Activated naive CD4-positive, alpha-beta T cell treated with anti-CD3 and anti-CD28 coated beads, Interleukin-2, amount 10 ng/mL, durations not matched to agents 7 days and 5 days (primary cell): ENCODE results near the gene CBLN3.

Experiments used
- CTCF ChIA-PET: fragments of 350-600 bp; sonication (Branson Sonifier 250); formaldehyde crosslinking; loops from one replicate; lab custom pipeline; 2021; ENCODE audit warnings: antibody characterized with exemption; lab: Charles Lee
- DNase-seq: peaks from one replicate; pipeline ENCODE4 v3.0.0-alpha.2; 2020
- H3K27ac Mint-ChIP-seq: one replicate; pipeline ENCODE4 v1.8.0; 2021; ENCODE audit warnings: mild to moderate bottlenecking, moderate library complexity, mixed read lengths
- H3K27me3 Mint-ChIP-seq: one replicate; pipeline ENCODE4 v1.8.0; 2021; ENCODE audit warnings: mild to moderate bottlenecking, mixed read lengths
- H3K36me3 Mint-ChIP-seq: one replicate; pipeline ENCODE4 v1.8.0; 2021; ENCODE audit warnings: mixed read lengths
- H3K4me1 Mint-ChIP-seq: one replicate; pipeline ENCODE4 v1.8.0; 2021; ENCODE audit warnings: mixed read lengths
- H3K4me3 Mint-ChIP-seq: one replicate; pipeline ENCODE4 v1.8.0; 2021; ENCODE audit warnings: mild to moderate bottlenecking, moderate library complexity, mixed read lengths
- H3K9me3 Mint-ChIP-seq: one replicate; pipeline ENCODE4 v1.8.0; 2021; ENCODE audit warnings: mixed read lengths

The CBLN3 gene

GRCh38 chr14:24443053-24443665 lies 13.7 kb upstream of the CBLN3 start:
- H3K4me1 Mint-ChIP-seq, result peaks cover 48% of the 10 kb centered on the region

GRCh38 chr14:24442240-24443052 lies 13.0 kb upstream of the CBLN3 start, which contains the start of gene SDR39U1:
SDR39U1 (minus strand) TSS chr14:24442776; CDS start chr14:24442769, 7 bp downstream.
- Mint-ChIP-seq H3K4me1 (peaks cover 55% of the 10 kb centered on the region), H3K4me3 (peak within 1 kb of the TSS; percentile 97), H3K27ac (peak within 1 kb of the TSS; percentile 98), H3K27me3 (no peaks in the 10 kb centered on the region), H3K9me3 (no peaks in the 10 kb centered on the region), H3K36me3 (peaks cover 50% of the 10 kb centered on the region)
- CTCF ChIA-PET, result interaction anchor here (1.2 to 4.0 kb wide), 4 partner anchors 9 to 113 kb away, joined by 3 to 35 read pairs (median 12); partner anchors contain the start of gene KHNYN
- peak; percentile 98 for DNase-seq

More at GRCh38 chr14:24443053-24443665, 13.7 kb upstream of the CBLN3 start:
- DNase-seq, result no peak
- Mint-ChIP-seq H3K36me3 (peaks cover 46% of the 10 kb centered on the region), H3K27me3 (no peaks in the 10 kb centered on the region), H3K4me3 (peak overlapping the region; percentile 97), H3K27ac (peak overlapping the region; percentile 98), H3K9me3 (no peaks in the 10 kb centered on the region)
- CTCF ChIA-PET, result interaction anchor here (0.7 to 4.0 kb wide), 2 partner anchors 12 to 362 kb away, joined by 3 to 35 read pairs; partner anchors contain the start of gene KHNYN

GRCh38 chr14:24441904-24442239 lies 12.4 kb upstream of the CBLN3 start:
- H3K36me3 Mint-ChIP-seq, result peaks cover 51% of the 10 kb centered on the region
- H3K4me1 Mint-ChIP-seq, result peaks cover 60% of the 10 kb centered on the region

GRCh38 chr14:24441485-24441884 lies 12.0 kb upstream of the CBLN3 start:
- DNase-seq, result no peak
- peaks cover 55% of the 10 kb centered on the region for H3K36me3 Mint-ChIP-seq
- peak overlapping the region; percentile 97 for H3K4me3 Mint-ChIP-seq
- no peaks in the 10 kb centered on the region for H3K27me3 Mint-ChIP-seq
- peaks cover 64% of the 10 kb centered on the region for H3K4me1 Mint-ChIP-seq
- CTCF ChIA-PET, result interaction anchor here (1.2 to 4.0 kb wide), 5 partner anchors 8 to 112 kb away, joined by 3 to 35 read pairs (median 4); partner anchors contain the start of gene KHNYN
- H3K27ac Mint-ChIP-seq, result peak overlapping the region; percentile 98
- H3K9me3 Mint-ChIP-seq, result no peaks in the 10 kb centered on the region

More at GRCh38 chr14:24441904-24442239, 12.4 kb upstream of the CBLN3 start:
- Mint-ChIP-seq H3K4me3 (peak overlapping the region; percentile 97), H3K27me3 (no peaks in the 10 kb centered on the region), H3K27ac (peak overlapping the region; percentile 98), H3K9me3 (no peaks in the 10 kb centered on the region)
- DNase-seq, result no peak
- CTCF ChIA-PET, result interaction anchor here (1.2 to 4.0 kb wide), 5 partner anchors 9 to 113 kb away, joined by 3 to 35 read pairs (median 4); partner anchors contain the start of gene KHNYN

- no peaks in the 10 kb centered on the region for H3K27me3 Mint-ChIP-seq
- H3K27ac Mint-ChIP-seq, result peak overlapping the region; percentile 98
- peaks cover 57% of the 10 kb centered on the region for H3K36me3 Mint-ChIP-seq
- DNase-seq, result no peak
- H3K4me1 Mint-ChIP-seq, result peaks cover 70% of the 10 kb centered on the region
- CTCF ChIA-PET, result interaction anchor here (1.2 to 4.0 kb wide), 5 partner anchors 8 to 112 kb away, joined by 3 to 35 read pairs (median 4); partner anchors contain the start of gene KHNYN
- no peaks in the 10 kb centered on the region for H3K9me3 Mint-ChIP-seq
- peak overlapping the region; percentile 97 for H3K4me3 Mint-ChIP-seq
Observed at GRCh38 chr14:24440606-24441399, 11.3 kb upstream of the CBLN3 start.

- peaks cover 78% of the 10 kb centered on the region for H3K4me1 Mint-ChIP-seq
- peaks cover 64% of the 10 kb centered on the region for H3K36me3 Mint-ChIP-seq
- no peak for DNase-seq
- H3K27me3 Mint-ChIP-seq, result no peaks in the 10 kb centered on the region
- H3K9me3 Mint-ChIP-seq, result no peaks in the 10 kb centered on the region
- no peak overlapping the region for H3K4me3 Mint-ChIP-seq
- CTCF ChIA-PET, result interaction anchor here (3.9 to 4.0 kb wide), 2 partner anchors 9 to 107 kb away, joined by 20 to 35 read pairs; partner anchors contain the start of gene KHNYN
- H3K27ac Mint-ChIP-seq, result no peak overlapping the region
Observed at GRCh38 chr14:24439830-24440605, 10.6 kb upstream of the CBLN3 start.

GRCh38 chr14:24439257-24439656 lies 9.8 kb upstream of the CBLN3 start:
- Mint-ChIP-seq H3K9me3 (no peaks in the 10 kb centered on the region), H3K27ac (peak overlapping the region; percentile 69), H3K4me1 (peaks cover 79% of the 10 kb centered on the region), H3K27me3 (no peaks in the 10 kb centered on the region), H3K4me3 (no peak overlapping the region), H3K36me3 (peaks cover 68% of the 10 kb centered on the region)
- CTCF ChIA-PET, result interaction anchor here (3.9 kb wide), 1 partner anchor 106 kb away, joined by 20 read pairs; no protein-coding TSS in a partner anchor
- DNase-seq, result no peak

GRCh38 chr14:24438223-24439097 lies 9.0 kb upstream of the CBLN3 start:
- H3K9me3 Mint-ChIP-seq, result no peaks in the 10 kb centered on the region
- peaks cover 71% of the 10 kb centered on the region for H3K36me3 Mint-ChIP-seq
- CTCF ChIA-PET, result interaction anchor here (3.9 to 17.5 kb wide), 2 partner anchors 105 to 106 kb away, joined by 20 to 557 read pairs; partner anchors contain the start of genes ADCY4 and RIPK3
- H3K27me3 Mint-ChIP-seq, result no peaks in the 10 kb centered on the region
- peaks cover 74% of the 10 kb centered on the region for H3K4me1 Mint-ChIP-seq
- DNase-seq, result no peak
- H3K4me3 Mint-ChIP-seq, result no peak overlapping the region
- peak overlapping the region; percentile 69 for H3K27ac Mint-ChIP-seq

GRCh38 chr14:24437736-24438067 lies 8.2 kb upstream of the CBLN3 start:
- H3K27ac Mint-ChIP-seq, result peak overlapping the region; percentile 85
- DNase-seq, result no peak
- no peaks in the 10 kb centered on the region for H3K9me3 Mint-ChIP-seq
- H3K27me3 Mint-ChIP-seq, result no peaks in the 10 kb centered on the region
- peak overlapping the region; percentile 14 for H3K4me3 Mint-ChIP-seq
- H3K36me3 Mint-ChIP-seq, result peaks cover 73% of the 10 kb centered on the region
- peaks cover 74% of the 10 kb centered on the region for H3K4me1 Mint-ChIP-seq
- CTCF ChIA-PET, result interaction anchor here (0.9 to 17.5 kb wide), 11 partner anchors 12 to 224 kb away, joined by 3 to 557 read pairs (median 5); partner anchors contain the start of genes ADCY4, CHMP4A, CIDEB and LTB4R

GRCh38 chr14:24437020-24437735 lies 7.7 kb upstream of the CBLN3 start:
- CTCF ChIA-PET, result interaction anchor here (0.7 to 17.5 kb wide), 18 partner anchors 9 to 249 kb away, joined by 3 to 557 read pairs (median 4); partner anchors contain the start of genes ADCY4, CHMP4A, CIDEB and IPO4
- Mint-ChIP-seq H3K9me3 (no peaks in the 10 kb centered on the region), H3K27ac (peak overlapping the region; percentile 85), H3K27me3 (no peaks in the 10 kb centered on the region), H3K4me1 (peaks cover 70% of the 10 kb centered on the region), H3K4me3 (peak overlapping the region; percentile 14), H3K36me3 (peaks cover 69% of the 10 kb centered on the region)
- peak; percentile 55 for DNase-seq

GRCh38 chr14:24436355-24437019 lies 7.0 kb upstream of the CBLN3 start:
- Mint-ChIP-seq H3K4me1 (peaks cover 71% of the 10 kb centered on the region), H3K36me3 (peaks cover 67% of the 10 kb centered on the region)

More at GRCh38 chr14:24436355-24437019, 7.0 kb upstream of the CBLN3 start:
- CTCF ChIA-PET, result interaction anchor here (0.6 to 17.5 kb wide), 21 partner anchors 8 to 248 kb away, joined by 3 to 557 read pairs (median 4); partner anchors contain the start of genes ADCY4, CHMP4A, CIDEB and IPO4
- Mint-ChIP-seq H3K4me3 (peak overlapping the region; percentile 7), H3K9me3 (no peaks in the 10 kb centered on the region), H3K27ac (peak overlapping the region; percentile 85), H3K27me3 (no peaks in the 10 kb centered on the region)
- peak; percentile 59 for DNase-seq
